Measurements from ENCODE around the gene GDPD1.
A peak's percentile ranks its signal among the peaks of the same experiment; 100 is the strongest.
"Not testable (repeated sequence)": the region's sequence is repeated elsewhere in the genome, so short reads cannot be mapped to it uniquely, and the experiment has no call there.

GDPD1 gene

DNA sequence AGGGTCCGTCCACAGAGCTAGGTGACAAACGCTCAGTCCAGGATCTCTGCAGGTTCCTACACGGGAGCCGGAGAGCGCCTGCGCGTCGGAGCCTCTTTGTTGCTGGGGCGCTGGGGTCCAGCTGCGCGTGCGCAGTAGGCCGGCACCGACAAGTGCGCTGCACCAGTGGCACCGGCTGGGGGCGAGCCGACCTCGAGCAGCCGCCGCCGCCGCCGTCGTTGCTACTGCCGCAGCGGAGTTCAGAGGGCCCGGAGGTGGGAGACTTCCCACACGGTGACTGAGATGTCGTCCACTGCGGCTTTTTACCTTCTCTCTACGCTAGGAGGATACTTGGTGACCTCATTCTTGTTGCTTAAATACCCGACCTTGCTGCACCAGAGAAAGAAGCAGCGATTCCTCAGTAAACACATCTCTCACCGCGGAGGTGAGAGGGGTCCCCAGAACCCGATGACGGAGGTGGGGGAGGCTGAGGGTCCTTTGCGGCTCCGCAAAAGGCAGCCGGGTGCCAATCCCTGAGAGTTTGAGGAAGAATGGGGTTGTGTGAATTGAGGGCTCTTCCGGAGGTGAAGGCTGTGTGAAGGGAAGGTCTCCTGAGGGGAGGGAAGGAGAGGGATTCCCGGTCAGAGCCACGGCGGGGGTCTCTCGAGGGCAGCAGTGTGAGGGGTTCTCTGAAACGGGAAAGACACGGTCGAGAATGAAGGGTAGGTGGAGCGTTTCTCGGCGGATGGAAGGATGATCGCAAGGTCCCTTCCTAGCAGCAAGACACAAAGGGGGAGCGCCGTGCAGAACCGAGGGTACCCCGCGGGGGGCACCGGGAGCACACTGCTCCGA, at the start of gene GDPD1:
TSS of gene GDPD1 (plus strand) at position 184 of the 831 bp plus-strand sequence. CDS start at position 283, 99 bp downstream.
- Histone ChIP-seq H3K4me3 (peak within 1 kb of the TSS; percentile 73 to 96 (median 84)), H3K4me1 (peaks cover 5 to 16% (median 10%) of the 10 kb centered on the region in 10 experiments; a peak in 15 of 20 replicates), H4K20me1 (no peaks in the 10 kb centered on the region), H3K9ac (peak within 1 kb of the TSS; percentile 72 to 87 (median 82)), H3K27ac (peak within 1 kb of the TSS; percentile 48 to 81 (median 75)), H3K27me3 (no peaks in the 10 kb centered on the region), H3K36me3 (peaks cover 0 to 5% (median under 1%) of the 10 kb centered on the region in 11 experiments; a peak in 4 of 22 replicates), H3K9me3 (replicated peaks in 1 of 11) (no peaks in the 10 kb centered on the region), H3K4me2 (peak within 1 kb of the TSS; percentile 79 to 95 (median 88))
- TF ChIP-seq Cebpa-rat (IDR thresholded peaks at IDR 0.05), result no peak

DNA sequence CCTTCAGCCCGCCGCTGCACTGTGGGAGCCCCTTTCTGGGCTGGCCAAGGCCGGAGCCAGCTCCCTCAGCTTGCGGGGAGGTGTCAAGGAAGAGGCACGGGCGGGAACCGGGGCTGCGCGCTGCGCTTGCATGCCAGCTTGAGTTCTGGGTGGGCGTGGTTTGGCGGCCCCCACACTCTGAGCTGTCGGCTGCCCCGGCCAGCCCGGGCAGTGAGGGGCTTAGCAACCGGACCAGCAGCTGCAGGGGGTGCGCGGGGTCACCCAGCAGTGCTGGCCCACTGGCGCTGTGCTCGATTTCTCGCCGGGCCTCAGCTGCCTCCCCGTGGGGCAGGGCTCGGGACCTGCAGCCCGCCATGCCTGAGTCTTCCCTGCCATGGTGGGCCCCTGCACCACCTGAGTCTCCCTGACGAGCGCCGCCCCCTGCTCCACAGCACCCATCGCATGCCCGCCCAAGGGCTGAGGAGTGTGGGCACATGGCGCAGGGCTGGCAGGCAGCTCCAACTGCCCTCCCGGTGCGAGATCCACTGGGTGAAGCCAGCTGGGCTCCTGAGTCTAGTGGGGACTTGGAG, 47.8 kb upstream of the GDPD1 start:
- peaks cover 13 to 26% (median 17%) of the 10 kb centered on the region in 11 experiments for H3K9me3 ChIP-seq (replicated peaks in 1 of 11)
- peaks cover 38 to 95% (median 80%) of the 10 kb centered on the region in 11 experiments for H3K36me3 ChIP-seq
- H3K4me1 ChIP-seq, result peaks cover 5 to 19% (median 8%) of the 10 kb centered on the region in 10 experiments; a peak in 19 of 20 replicates
- no peak overlapping the region for H3K4me2 ChIP-seq
- H4K20me1 ChIP-seq, result peaks cover 0 to 29% (median 6%) of the 10 kb centered on the region in 11 experiments; a peak in 13 of 22 replicates
- no peak overlapping the region for H3K27ac ChIP-seq
- H3K9ac ChIP-seq, result no peak overlapping the region
- 0 out of 20 replicates have a peak overlapping the region, but pooled peaks of 1 of the 10 experiments have one; percentile 4 for H3K4me3 ChIP-seq
- no peak for TF ChIP-seq Cebpa-rat (IDR thresholded peaks at IDR 0.05)
- H3K27me3 ChIP-seq, result no peaks in the 10 kb centered on the region

DNA sequence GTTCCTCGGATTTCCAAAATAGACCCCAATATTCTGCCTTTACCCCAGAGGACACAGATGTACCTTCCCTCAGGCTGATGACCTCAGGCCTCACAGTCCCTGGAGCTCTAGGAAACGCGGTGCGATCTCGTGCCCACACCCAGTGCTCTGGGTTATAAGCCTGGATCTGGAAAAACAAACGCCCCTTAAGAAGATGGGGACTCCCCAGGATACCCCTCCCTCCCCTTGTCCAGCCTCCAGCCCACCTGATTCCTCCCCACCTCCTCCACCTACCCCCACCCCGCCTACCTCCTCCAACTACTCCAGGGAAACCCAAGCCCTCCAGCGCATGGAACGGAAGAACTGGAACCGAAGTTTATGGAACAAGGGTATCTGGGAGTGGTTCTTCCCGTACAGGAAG, 45.6 kb upstream of the GDPD1 start:
- no peak for TF ChIP-seq Cebpa-rat (IDR thresholded peaks at IDR 0.05)
- peaks cover 38 to 82% (median 69%) of the 10 kb centered on the region in 11 experiments for H3K36me3 ChIP-seq

DNA sequence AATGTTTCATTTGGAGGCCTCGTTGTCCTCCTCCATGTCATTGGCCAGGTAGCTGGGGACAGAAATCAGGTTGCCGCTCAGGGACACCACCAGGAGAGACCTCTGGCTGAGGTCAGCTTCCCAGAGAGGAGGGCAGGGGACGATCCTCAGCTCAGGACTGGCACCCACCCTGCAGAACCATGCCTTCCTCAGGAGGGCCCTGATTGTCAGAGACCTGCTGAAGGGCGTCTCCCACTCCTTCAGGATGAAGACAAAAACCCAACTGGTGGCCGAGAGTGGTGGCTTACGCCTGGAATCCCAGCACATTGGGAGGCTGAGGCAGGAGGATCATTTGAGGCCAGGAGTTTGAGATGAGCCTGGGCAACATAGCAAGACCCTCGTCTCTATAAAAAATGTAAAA, 45.2 kb upstream of the GDPD1 start:
- H3K27ac ChIP-seq, result no peak overlapping the region
- H3K36me3 ChIP-seq, result peaks cover 36 to 82% (median 65%) of the 10 kb centered on the region in 11 experiments
- H3K4me3 ChIP-seq, result no peak overlapping the region
- TF ChIP-seq Cebpa-rat (IDR thresholded peaks at IDR 0.05), result no peak
- H3K9me3 ChIP-seq (replicated peaks in 1 of 11), result peaks cover 13 to 26% (median 17%) of the 10 kb centered on the region in 11 experiments
- H3K27me3 ChIP-seq, result no peaks in the 10 kb centered on the region
- H3K9ac ChIP-seq, result no peak overlapping the region
- H4K20me1 ChIP-seq, result peaks cover 0 to 46% (median 14%) of the 10 kb centered on the region in 11 experiments; a peak in 15 of 22 replicates
- no peak overlapping the region for H3K4me2 ChIP-seq
- peaks cover 14 to 23% (median 19%) of the 10 kb centered on the region in 10 experiments; a peak in 19 of 20 replicates for H3K4me1 ChIP-seq

More for the DNA sequence above, 45.6 kb upstream of the GDPD1 start:
- H3K27ac ChIP-seq, result no peak overlapping the region
- no peak overlapping the region for H3K4me3 ChIP-seq
- H3K9ac ChIP-seq, result no peak overlapping the region
- no peaks in the 10 kb centered on the region for H3K27me3 ChIP-seq
- no peak overlapping the region for H3K4me2 ChIP-seq
- peaks cover 14 to 23% (median 19%) of the 10 kb centered on the region in 10 experiments; a peak in 19 of 20 replicates for H3K4me1 ChIP-seq
- peaks cover 0 to 41% (median 14%) of the 10 kb centered on the region in 11 experiments; a peak in 15 of 22 replicates for H4K20me1 ChIP-seq
- H3K9me3 ChIP-seq (replicated peaks in 1 of 11), result peaks cover 13 to 26% (median 17%) of the 10 kb centered on the region in 11 experiments

DNA sequence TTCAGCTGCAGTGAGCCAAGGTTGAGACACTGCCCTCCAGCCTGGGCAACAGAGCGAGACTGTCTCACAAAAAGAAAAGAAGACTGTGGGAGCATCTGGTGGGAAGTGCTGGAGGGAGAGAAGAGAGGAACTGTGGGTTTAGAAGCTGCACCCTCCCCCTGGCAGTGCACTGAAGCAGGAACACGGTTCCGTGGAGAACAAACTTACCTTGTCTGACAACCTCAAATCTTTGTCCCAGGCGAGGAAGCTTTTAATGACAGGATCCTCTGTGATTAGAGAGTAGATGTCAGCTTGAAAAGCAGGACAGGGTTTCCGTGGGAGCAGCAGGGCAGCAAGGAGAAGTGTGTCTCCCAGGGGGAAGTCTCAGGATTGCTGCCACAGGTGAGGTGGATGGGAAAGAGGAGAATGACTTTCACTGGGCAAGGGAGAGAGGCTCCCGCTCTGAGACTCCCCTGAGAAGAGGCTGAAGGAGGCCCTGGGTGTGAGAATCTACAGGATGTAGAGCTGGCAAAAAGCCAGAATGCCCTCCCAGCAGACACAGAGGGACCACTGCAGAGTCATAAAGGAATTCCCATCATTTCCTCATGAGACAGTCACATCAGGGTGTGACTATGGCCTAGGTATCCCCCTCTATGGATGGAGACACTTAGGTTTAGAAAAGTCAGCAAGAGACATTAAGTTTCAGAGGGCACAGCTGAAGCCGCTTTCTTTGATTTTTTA, 41.9 kb upstream of the GDPD1 start:
- Histone ChIP-seq H3K36me3 (peaks cover 9 to 87% (median 61%) of the 10 kb centered on the region in 11 experiments), H3K4me2 (peak overlapping the region; percentile 11 to 72 (median 48)), H3K4me3 (no peak overlapping the region), H3K9ac (peak overlapping the region in 4 of 11 experiments; percentile 12 to 47 (median 22); a peak in 3 of 22 replicates), H3K27me3 (no peaks in the 10 kb centered on the region), H3K9me3 (replicated peaks in 1 of 11) (peaks cover 0 to 7% (median 1%) of the 10 kb centered on the region in 11 experiments; a peak in 7 of 22 replicates), H3K4me1 (peaks cover 14 to 23% (median 19%) of the 10 kb centered on the region in 10 experiments; a peak in 19 of 20 replicates), H3K27ac (peak overlapping the region in 3 of 11 experiments; percentile 20 to 50 (median 31); a peak in 3 of 22 replicates), H4K20me1 (peaks cover 0 to 52% (median 14%) of the 10 kb centered on the region in 11 experiments; a peak in 15 of 22 replicates)
- TF ChIP-seq Cebpa-rat (IDR thresholded peaks at IDR 0.05), result no peak

DNA sequence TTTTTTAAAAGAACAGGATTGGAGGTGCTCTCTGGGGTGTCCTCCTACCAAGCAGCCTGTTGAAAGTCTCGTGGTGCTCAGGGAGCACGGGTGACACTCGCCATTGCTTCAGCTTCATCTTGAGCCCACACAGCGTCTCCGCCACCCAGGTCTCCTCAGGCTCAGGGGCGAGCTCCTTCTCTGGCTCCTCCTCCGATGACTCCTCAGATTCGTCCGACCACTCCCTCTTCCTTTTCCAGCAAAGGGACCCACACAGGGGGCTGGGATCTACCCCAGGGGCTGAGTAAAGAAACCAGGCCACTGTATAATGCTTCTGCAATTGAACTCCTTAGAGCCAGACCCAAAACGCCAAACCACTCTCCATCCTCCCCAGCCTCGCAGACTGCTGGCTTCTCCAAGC, 40.7 kb upstream of the GDPD1 start:
- Histone ChIP-seq H3K36me3 (peaks cover 3 to 87% (median 57%) of the 10 kb centered on the region in 11 experiments; a peak in 20 of 22 replicates), H3K4me1 (peaks cover 15 to 23% (median 21%) of the 10 kb centered on the region in 10 experiments), H4K20me1 (peaks cover 0 to 42% (median 14%) of the 10 kb centered on the region in 11 experiments; a peak in 15 of 22 replicates)
- H3K27ac ChIP-seq; H3K4me2 ChIP-seq; H3K9me3 ChIP-seq (replicated peaks in 1 of 11); H3K27me3 ChIP-seq; H3K9ac ChIP-seq; H3K4me3 ChIP-seq: not testable (repeated sequence)

DNA sequence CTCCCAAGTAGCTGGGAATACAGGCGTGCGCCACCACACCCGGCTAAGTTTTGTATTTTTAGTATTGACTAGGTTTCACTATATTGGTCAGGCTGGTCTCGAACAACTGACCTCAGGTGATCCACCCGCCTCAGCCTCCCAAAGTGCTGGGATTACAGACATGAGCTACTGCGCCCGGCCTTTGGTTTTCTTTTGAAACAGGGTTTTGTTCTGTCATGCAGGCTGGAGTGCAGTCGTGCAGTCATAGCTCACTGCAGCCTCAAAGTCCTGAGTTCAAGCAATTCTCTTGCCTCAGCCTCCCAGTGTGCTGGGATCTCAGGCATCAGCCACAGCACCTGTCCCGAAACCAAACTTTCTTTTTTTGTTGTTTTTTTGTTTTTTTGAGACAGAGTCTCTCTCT, 39.7 kb upstream of the GDPD1 start:
- Histone ChIP-seq H3K36me3 (peaks cover 0 to 87% (median 57%) of the 10 kb centered on the region in 11 experiments; a peak in 20 of 22 replicates), H4K20me1 (peaks cover 0 to 42% (median 14%) of the 10 kb centered on the region in 11 experiments; a peak in 15 of 22 replicates)

DNA sequence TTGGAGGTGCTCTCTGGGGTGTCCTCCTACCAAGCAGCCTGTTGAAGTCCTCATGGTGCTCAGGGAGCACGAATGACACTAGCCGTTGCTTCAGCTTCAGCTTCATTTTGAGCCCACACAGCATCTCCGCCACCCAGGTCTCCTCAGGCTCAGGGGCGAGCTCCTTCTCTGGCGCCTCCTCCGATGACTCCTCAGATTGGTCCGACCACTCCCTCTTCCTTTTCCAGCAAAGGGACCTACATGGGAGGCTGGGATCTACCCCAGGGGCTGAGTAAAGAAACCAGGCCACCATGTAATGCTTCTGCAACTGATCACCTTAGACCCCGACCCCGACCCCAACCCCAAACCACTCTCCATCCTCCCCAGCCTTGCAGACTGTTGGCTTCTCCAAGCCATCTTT, 38.8 kb upstream of the GDPD1 start:
- H3K4me3 ChIP-seq, result no peak overlapping the region
- H3K36me3 ChIP-seq, result peaks cover 0 to 87% (median 57%) of the 10 kb centered on the region in 11 experiments; a peak in 20 of 22 replicates
- H3K9ac ChIP-seq, result no peak overlapping the region
- no peaks in the 10 kb centered on the region for H3K9me3 ChIP-seq (replicated peaks in 1 of 11)
- no peak for TF ChIP-seq Cebpa-rat (IDR thresholded peaks at IDR 0.05)
- no peak overlapping the region for H3K4me2 ChIP-seq
- H4K20me1 ChIP-seq, result peaks cover 0 to 42% (median 14%) of the 10 kb centered on the region in 11 experiments; a peak in 15 of 22 replicates
- peaks cover 17 to 30% (median 22%) of the 10 kb centered on the region in 10 experiments for H3K4me1 ChIP-seq
- H3K27me3 ChIP-seq, result no peaks in the 10 kb centered on the region
- no peak overlapping the region for H3K27ac ChIP-seq

More for the DNA sequence above, 39.7 kb upstream of the GDPD1 start:
- no peak for TF ChIP-seq Cebpa-rat (IDR thresholded peaks at IDR 0.05)
- H3K4me1 ChIP-seq, result peaks cover 17 to 30% (median 22%) of the 10 kb centered on the region in 10 experiments
- no peaks in the 10 kb centered on the region for H3K27me3 ChIP-seq
- no peak overlapping the region for H3K4me2 ChIP-seq
- H3K9me3 ChIP-seq (replicated peaks in 1 of 11), result no peaks in the 10 kb centered on the region
- H3K27ac ChIP-seq, result no peak overlapping the region
- no peak overlapping the region for H3K9ac ChIP-seq
- H3K4me3 ChIP-seq, result no peak overlapping the region

Data from BLaER1 treated with 17β-estradiol and CSF1 and Interleukin-3, amounts not matched to agents 10 nM and 100 nM (cell line).